Stimulated activated CD8-positive, alpha-beta memory T cell treated with anti-CD3 and anti-CD28 coated beads, Interleukin-4, amount 100 ng/mL, for 24 hours (primary cell): ENCODE results near the gene RNASEH2B.

ENCODE experiments used
- DNase-seq: peaks from one replicate; pipeline ENCODE4 v3.0.0-alpha.2; 2020; ENCODE audit warnings: low read depth

RNASEH2B gene

GRCh38 chr13:50940509-50940908 is 30.9 kb downstream of the RNASEH2B start:
- no peak for DNase-seq

DNA sequence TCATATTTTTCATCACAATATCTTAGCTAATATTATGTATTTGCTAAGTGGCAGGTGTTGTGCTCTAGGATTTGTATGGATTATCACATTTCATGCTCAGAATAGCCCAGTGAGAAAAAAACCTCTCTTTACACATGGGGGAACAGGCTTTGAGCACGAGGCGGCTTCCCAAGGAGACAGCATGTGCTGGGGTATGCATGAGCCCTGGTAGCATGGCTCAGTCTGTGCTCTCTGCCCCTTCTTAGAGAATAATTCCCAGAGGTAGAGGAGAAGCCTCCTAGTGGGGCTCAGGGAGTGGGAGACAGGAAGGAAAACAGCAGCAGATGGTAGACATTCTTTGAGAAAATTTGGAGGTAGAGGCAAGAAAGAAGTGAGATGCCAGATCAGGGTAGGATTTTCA is 31.6 kb downstream of the RNASEH2B start:
- DNase-seq, result no peak

DNA sequence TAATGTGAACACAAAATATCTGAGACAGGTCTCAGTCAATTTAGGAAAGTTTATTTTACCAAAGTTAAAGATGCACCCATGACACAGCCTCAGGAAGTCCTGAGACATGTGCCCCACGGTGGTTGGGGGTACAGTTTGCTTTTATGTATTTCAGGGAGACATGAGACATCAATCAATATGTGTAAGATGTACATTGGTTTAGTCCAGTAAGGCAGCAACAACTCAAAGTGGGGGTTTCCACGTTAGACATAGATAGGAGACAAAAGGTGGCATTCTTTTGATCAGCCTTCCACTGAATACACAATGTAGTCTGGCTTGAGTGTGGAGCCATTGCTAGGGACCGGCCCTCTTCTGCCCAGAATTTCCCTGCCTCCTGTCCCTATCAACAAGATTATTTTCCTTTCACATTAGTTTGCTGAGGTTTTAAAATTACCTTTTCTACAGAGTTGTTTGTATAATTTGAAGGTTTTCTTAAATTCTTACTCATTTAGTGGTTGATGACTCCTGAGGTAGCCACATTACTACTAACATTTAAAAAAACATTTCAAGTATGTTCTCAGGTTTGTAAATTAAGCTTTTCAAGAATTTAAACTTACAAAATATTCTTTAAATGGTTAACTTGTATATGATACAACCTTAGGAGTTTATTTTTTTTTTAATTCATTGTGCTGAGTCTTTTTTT is 33.2 kb downstream of the RNASEH2B start:
- no peak for DNase-seq

DNA sequence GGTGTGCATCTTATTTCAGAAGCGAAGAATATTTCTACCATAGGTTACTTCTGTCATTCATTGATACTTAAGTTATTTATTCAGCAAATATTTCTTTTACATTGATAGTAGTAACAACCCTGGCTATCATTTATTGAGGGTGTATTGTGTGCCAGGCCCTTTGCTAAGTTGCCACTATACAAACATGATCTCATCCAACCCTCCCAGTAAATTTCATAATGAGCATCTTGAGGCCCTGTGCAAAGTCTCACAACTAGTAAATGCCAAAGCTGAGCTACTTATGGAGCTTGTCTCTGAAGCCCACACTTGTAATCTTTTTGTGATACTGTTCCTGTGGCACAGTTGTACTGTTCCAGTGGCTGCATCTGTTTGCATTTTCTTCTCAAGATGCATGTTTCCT is 36.1 kb downstream of the RNASEH2B start:
- DNase-seq, result no peak

GRCh38 chr13:50948601-50949000 is 39.0 kb downstream of the RNASEH2B start:
- DNase-seq, result no peak

GRCh38 chr13:50950849-50951248 is 41.3 kb downstream of the RNASEH2B start:
- DNase-seq, result no peak

GRCh38 chr13:50951366-50951765 is 41.8 kb downstream of the RNASEH2B start:
- DNase-seq, result no peak

DNA sequence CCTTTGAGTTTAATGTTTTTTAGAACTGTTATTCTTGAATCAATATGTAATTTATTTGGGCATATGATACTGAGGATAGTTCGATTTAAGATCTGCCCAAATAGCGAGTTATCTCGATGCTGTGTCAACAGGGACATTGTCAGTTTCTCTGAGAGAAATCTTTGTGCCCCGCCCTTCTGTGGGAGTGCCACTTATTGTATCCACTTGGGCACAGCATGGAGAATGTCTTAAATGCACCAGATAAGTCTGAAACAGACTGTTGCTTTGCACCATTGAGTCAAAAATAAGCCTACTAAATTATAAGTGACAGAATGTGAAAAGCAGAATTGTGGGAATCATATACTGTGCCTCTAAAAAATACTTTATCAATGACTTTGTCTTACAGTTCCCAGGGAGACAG is 45.6 kb downstream of the RNASEH2B start:
- no peak for DNase-seq

GRCh38 chr13:50955798-50956197 is 46.2 kb downstream of the RNASEH2B start:
- no peak for DNase-seq

GRCh38 chr13:50957620-50958019 is 48.0 kb downstream of the RNASEH2B start:
- DNase-seq, result no peak

DNA sequence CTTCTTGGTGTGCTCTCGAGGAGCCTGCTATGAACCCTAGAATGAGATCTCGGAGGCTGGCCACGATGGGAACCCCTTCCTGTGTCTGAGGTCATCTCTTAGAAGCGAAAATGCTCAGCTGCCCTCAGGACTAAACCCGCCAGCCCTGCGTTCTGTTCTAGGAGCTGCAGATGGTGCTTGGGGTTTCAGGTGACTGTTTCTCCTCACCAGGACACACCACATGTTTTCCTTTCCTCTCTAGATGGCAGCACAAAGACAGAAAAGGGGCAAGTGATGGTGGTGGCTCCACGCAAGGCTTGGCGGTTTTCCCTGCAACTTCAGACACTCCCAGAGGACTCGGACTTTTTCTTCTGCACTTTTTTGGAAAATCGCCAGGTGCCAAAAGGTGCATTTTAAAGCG is 60.1 kb downstream of the RNASEH2B start:
- DNase-seq, result no peak

- DNase-seq, result no peak
These were observed 61.4 kb downstream of the RNASEH2B start for GRCh38 chr13:50970956-50971355.

GRCh38 chr13:50974268-50974667 is 64.7 kb downstream of the RNASEH2B start:
- no peak for DNase-seq

DNA sequence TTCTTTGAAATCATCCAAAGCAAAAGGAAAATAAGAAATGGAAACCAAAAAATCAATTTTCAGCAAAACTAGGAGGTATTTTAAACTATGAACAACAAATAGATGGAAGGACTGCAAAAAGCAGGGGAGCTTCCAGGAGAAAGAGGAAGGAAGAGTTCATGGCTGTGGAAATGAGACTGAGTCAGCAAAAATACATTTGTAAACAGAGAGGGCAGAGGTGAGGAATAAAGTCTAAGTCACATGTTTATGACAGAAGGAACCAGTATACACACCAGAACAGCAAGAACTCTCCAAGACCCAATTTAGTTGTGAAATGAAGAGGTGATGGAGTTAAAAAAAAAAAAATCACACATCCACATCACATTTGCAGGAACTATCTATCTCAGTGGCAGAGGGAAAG is 69.6 kb downstream of the RNASEH2B start:
- DNase-seq, result no peak

DNA sequence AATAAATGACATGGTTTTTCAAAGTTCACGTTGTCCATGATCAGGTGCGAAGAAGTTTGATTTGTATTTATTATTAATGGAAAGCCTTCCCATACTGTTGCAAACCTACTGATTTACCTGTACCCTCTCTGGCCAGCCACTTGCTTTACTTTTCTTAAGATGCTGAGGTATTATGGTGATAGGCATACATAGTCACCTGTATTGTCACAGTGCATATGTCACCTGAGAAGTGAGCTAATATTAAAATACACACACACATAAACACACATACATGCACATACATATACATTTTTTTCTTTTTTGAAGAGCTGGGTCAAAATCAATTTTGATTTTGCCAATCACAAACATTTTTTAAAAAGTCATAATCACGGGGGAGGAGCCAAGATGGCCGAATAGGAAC is 72.1 kb downstream of the RNASEH2B start:
- DNase-seq, result no peak

- DNase-seq, result no peak
These were observed 79.9 kb downstream of the RNASEH2B start for GRCh38 chr13:50989476-50989875.

GRCh38 chr13:50990065-50990817 is 80.7 kb downstream of the RNASEH2B start:
- DNase-seq, result no peak

GRCh38 chr13:50990818-50991506 is 81.4 kb downstream of the RNASEH2B start:
- DNase-seq, result no peak

- no peak for DNase-seq
These were observed 82.3 kb downstream of the RNASEH2B start for GRCh38 chr13:50991579-50992521.

GRCh38 chr13:50993371-50993770 is 83.8 kb downstream of the RNASEH2B start:
- DNase-seq, result no peak

- DNase-seq, result no peak
These were observed 84.3 kb downstream of the RNASEH2B start for GRCh38 chr13:50993934-50994333.

DNA sequence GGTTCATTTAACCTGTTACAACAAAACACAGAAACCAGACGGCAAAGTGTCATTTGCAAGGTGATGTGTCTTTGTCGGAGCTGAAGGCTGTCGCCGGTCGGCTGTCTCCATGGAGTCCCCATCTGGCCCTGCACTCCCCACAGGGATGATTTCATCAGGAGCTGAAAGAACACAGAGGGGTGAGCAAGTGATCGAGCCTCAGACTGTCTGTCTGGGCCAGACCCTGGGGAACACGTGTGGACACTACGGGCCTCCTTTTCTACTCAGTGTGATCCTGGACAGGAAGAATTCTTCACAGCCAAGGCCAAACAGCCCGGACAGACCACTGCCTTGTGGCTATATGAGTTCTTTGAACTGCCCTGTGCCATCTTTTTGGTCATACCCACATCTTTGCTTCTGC is 85.1 kb downstream of the RNASEH2B start:
- no peak for DNase-seq
